PC-9 (cell line): ENCODE results near the gene SLC44A3.

ENCODE experiments used
- EZH2 ChIP-seq: fragments of 200-600 bp; sonication (generic); IDR thresholded peaks from 2 replicates; pipeline ENCODE4 v1.8.0; 2017; ENCODE audit warnings: antibody characterized with exemption, low read depth
- TF ChIP-seq, protein P1 (sequence below): fragments of 200-600 bp; sonication (generic); conservative IDR thresholded peaks from 2 replicates; pipeline ENCODE4 v1.6.1; 2017; ENCODE audit warnings: mixed run types, antibody characterized with exemption, mild to moderate bottlenecking, moderate library complexity

DNA sequence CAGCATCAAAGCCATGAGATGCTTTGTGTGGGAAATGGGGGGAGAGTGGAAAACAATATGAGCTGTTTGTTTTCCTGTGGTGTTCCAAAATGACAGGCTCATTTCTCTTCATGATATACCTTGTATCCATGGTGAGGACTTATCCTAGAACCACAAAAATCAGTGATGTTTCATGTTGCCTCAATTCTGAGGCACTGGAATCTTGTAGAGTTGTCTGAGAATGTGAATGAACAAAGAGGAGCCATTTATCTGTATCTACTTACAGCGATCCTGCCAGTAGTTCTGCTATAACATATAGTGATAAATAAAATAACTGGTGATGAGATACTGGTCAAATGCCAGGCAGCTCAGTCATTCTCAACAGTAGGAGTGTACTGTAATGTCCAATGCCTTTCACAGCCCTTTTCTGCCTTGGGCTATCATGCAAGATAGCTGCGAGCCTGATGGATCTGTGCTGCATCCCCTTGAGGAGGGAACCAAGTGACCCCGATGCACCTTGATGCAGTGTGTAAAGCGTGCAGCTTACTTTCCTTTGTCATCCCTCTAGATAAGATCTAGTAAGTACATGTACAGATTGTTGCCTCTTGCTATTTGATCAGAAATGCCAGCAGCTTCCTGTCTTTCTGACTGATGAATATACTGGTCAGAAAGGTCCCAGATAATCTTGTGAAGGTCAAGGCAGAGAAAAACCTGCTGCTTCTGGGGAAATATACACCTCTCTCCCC is 52.8 kb downstream of the SLC44A3 start:
- no peak for TF ChIP-seq EZH2
- TF ChIP-seq, protein P1, sequence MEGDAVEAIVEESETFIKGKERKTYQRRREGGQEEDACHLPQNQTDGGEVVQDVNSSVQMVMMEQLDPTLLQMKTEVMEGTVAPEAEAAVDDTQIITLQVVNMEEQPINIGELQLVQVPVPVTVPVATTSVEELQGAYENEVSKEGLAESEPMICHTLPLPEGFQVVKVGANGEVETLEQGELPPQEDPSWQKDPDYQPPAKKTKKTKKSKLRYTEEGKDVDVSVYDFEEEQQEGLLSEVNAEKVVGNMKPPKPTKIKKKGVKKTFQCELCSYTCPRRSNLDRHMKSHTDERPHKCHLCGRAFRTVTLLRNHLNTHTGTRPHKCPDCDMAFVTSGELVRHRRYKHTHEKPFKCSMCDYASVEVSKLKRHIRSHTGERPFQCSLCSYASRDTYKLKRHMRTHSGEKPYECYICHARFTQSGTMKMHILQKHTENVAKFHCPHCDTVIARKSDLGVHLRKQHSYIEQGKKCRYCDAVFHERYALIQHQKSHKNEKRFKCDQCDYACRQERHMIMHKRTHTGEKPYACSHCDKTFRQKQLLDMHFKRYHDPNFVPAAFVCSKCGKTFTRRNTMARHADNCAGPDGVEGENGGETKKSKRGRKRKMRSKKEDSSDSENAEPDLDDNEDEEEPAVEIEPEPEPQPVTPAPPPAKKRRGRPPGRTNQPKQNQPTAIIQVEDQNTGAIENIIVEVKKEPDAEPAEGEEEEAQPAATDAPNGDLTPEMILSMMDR: no peak
